SK-N-SH treated with all-trans-retinoic acid at 6 μM for 48 hours (cell line): Measurements from ENCODE around the gene MRPL38.

Experiments
- ARNTL ChIP-seq: fragments of 450-650 bp; formaldehyde crosslinking; IDR thresholded peaks from 2 replicates; pipeline ENCODE4 v1.5.0; 2020; ENCODE audit warnings: low read depth, mild to moderate bottlenecking, moderate library complexity, borderline replicate concordance
- CREB5 ChIP-seq: fragments of 250-450 bp; sonication (Bioruptor Pico); IDR thresholded peaks from 2 replicates; pipeline ENCODE4 v1.5.1; 2020; ENCODE audit warnings: low read depth, mild to moderate bottlenecking, moderate library complexity
- CSDC2 ChIP-seq: fragments of 250-450 bp; sonication (Bioruptor Pico); IDR thresholded peaks from 2 replicates; pipeline ENCODE4 v1.5.0; 2020; ENCODE audit warnings: mild to moderate bottlenecking, moderate library complexity
- CSRNP3 ChIP-seq: fragments of 250-450 bp; sonication (Bioruptor Pico); IDR thresholded peaks from 2 replicates; pipeline ENCODE4 v1.5.1; 2021; ENCODE audit warnings: mild to moderate bottlenecking, moderate library complexity
- PATZ1 ChIP-seq: fragments of 250-450 bp; sonication (Bioruptor Pico); IDR thresholded peaks from 2 replicates; pipeline ENCODE4 v1.8.0; 2020; ENCODE audit warnings: mild to moderate bottlenecking, moderate library complexity, borderline replicate concordance
- POU6F1 ChIP-seq: fragments of 250-450 bp; sonication (Bioruptor Pico); IDR thresholded peaks from 2 replicates; pipeline ENCODE4 v1.8.0; 2021; ENCODE audit warnings: low read depth, mild to moderate bottlenecking, moderate library complexity, borderline replicate concordance
- RARB ChIP-seq: fragments of 250-450 bp; sonication (Bioruptor Pico); IDR thresholded peaks from 2 replicates; pipeline ENCODE4 v1.8.0; 2021; ENCODE audit warnings: mild to moderate bottlenecking, moderate library complexity

- no peak for TF ChIP-seq ARNTL (CRISPR knock-in tag)
- no peak for TF ChIP-seq RARB
- TF ChIP-seq PATZ1 (CRISPR knock-in tag) = no peak
- TF ChIP-seq POU6F1 = no peak
- TF ChIP-seq CSDC2 (CRISPR knock-in tag) = no peak
- TF ChIP-seq CSRNP3 (CRISPR knock-in tag) = no peak
- TF ChIP-seq CREB5 (CRISPR knock-in tag) = no peak
Measured at GRCh38 chr17:75856062-75856756, 48.5 kb downstream of the MRPL38 start.
